HG03159 (cell line): ENCODE results near the gene DLG2.

Experiments
- ATAC-seq: cut with Tn5 transposase; IDR thresholded peaks from one replicate; pipeline ENCODE4 v1.9.1; 2021; ENCODE audit warnings: mild to moderate bottlenecking, moderate library complexity; ENCODE audit not compliant: unreplicated experiment

DLG2 gene

GRCh38 chr11:83922318-83922717 is 1704.8 kb downstream of the DLG2 start:
- ATAC-seq = no peak

- ATAC-seq = no peak
These were observed 1705.5 kb downstream of the DLG2 start for GRCh38 chr11:83921447-83922192.

DNA sequence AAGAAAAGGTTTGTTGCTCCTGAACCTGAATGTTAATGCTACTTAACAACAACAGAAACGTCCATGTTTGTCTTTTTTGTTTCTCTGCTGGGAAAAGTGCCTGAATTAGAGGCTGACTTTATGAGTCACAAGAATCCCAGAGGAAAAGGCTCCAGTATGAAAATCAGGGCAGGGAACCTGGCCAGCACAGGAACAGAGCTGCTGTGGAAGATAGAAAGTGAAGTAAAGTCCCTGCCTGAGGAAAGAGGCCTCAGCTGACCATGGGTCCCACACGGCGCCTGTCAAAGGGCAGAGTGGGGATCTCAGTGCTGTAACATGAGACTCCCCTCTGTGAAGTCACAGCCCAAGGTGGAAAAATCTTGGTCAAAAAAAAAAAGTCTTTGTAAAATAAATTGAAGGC is 1708.7 kb downstream of the DLG2 start:
- ATAC-seq = no peak

DNA sequence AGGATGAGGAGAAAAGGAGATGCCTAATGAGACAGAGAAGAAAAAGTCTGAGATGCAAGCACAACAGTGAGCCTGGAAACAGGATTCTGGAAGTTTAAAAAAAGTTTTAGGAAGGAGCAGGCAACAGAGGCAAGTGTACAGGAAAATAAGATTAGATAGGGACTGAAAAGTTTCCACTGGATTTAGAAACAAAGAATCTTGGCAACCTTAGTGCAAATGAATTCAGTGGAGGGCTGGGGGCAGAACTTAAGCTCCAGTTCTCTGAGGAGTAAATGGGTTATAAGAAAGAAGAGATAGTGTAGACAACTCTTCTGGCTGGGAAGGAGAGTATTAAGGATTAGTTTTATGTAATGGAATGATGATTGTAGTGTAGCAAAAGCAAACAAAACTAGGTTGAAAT is 1712.1 kb downstream of the DLG2 start:
- ATAC-seq = no peak

DNA sequence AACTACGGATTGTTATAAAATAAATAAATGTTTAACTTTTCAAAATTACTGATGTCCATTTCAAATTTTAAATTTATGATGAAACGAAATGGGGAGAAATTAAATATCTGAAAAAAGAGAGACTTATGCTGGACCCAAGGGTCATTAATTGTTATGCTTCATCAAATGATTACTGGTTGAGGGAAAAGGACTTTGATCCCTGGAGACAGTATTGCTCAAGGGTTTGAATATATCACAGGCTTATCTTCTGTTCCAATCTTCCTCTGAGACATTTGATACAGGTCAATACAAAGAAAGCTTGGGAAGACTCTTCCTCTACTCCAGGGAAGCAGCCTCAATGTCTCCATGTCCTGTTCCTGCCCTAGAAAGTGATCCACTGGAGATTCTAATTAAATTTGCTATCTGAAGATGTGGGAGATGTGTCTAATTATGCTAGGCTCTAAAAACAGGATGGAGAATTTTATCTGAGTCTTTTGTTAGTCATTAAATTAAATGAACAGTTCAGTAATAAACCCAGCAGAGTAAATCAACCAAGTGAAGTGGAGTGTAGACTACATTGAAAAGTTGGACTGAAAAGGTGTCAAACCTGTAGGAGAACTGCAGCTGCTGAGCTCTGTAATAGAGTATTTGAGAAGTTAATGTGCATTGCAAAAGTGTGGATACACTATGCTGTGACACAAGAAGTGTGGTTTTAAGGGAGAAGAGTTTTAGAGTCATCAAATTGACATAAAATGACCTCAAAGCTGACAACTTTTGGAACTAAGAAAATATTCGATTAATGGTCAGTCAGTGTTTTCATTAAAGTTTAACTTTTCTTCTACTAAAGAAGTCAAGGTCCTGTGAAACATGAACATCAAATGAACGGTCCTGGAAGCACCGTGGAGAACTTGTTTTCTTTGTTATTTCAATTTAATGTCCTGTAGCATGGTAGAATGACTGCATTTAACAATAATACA is 1717.3 kb downstream of the DLG2 start:
- ATAC-seq = no peak

DNA sequence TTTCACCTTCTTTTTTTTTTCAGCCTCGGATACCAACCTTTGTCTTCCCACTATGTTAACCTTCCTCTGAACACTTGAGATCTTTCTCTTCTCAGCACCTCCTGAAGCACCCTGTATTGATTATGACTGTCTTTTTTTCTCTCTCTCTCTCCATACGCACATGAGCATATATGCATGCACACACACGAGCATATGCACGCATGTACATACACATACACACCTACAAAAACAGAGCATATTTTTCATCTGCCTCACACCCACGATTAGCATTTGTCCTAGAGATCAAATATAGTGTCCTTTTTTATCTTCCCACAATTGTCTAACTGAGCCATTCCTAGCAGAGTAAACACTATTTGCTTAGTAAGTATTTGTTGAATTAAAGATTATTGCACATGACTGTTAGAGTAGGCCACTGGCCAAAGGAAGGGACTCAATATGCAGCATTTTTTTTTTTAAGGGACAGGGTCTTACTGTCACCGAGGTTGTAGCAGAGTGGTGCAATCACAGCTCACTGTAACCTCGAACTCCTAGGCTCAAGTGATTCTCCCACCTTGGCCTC is 1718.8 kb downstream of the DLG2 start:
- ATAC-seq = no peak

DNA sequence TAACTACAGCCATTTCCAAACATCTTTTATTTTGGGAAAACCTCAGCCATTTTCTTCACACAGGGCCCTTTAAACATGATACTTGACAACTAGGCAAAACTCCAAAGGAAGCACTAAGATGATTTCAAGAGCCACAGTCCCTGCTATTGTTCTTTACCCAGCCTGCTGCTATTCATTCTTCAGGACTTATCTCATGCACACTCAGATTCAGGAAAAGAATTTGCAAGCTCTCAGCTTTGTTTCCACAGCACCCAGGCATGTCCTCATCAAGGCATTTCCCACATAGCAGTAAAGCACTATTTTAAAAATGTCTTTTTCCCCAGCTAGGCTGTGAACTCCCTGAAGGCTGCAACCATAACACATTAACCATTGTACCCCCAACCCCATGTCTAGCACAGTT is 1731.6 kb downstream of the DLG2 start:
- ATAC-seq = no peak

DNA sequence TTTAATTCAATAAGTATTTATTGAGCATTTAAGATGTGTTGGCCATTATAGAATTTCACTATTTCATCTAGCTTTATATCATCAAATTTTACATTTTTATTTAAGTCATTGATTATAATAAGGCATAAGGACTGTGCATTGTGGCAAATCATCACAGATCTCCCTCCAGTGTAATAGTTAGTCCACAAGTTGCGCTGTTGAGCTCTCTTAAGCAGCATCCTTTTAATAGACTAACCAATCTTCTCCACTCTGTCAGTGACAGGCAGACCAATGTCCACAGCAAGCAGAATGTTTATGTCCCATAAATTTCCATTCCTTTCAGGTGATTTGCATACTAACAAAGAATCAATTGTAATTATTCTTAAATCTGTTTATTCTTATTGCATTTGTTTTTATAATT is 1745.7 kb downstream of the DLG2 start:
- ATAC-seq = no peak

- ATAC-seq = no peak
These were observed 1756.1 kb downstream of the DLG2 start for GRCh38 chr11:83871054-83871453.

DNA sequence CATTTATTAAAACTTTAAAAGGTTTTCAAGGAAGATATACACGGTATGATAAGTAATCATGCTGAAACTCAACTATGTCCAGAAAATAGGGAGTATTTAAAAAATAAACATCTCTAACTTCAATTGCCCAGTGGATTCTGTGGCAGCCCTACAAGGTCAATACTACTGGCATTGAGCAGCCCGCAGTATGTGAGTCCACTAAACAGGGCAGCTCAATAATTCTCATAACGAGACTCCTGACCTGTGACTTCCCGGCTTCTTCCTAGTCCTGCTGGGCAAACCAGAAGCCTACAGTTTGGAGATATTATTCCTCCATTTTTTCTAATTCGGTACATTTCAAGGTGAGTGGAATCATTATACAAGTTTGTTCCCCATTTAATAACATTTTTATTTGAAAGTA is 1760.5 kb downstream of the DLG2 start:
- no peak for ATAC-seq

DNA sequence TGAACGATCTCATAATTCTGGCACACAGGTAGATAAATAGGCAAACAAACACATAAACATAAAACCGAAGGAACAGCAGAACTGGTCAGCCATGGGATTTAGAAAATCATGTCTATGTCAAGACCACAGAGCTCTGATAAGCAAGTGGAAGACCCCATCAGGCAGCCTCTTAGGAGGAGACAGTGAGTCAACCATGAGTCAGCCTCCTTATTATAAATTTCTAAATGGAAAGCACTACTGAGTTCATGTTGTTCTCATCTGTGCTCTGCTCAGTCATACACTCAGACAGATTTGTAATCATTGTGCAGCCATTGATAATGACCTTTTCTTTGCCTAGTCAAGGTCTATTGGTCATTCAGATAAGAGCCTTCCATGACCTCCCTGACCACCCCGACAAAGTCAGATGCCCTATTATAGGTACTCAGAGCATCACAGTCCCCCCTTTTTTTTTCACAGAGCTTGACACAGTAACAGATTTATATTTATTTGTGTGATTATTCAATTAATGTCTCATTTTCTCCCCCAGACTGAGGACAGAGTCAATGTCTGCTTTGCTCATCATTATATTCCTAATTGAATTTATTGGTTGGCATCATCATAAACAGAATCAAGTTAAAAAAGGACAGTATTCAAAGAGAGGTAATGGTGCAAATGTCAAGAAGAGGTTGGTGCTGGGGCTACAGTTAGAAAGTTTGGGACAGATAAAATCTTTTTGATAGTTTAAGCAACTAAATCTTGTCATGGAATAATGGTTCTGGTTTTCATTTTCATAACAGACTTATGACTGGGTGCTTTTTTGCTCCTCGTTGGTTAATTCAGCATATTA is 1761.3 kb downstream of the DLG2 start:
- ATAC-seq = no peak

DNA sequence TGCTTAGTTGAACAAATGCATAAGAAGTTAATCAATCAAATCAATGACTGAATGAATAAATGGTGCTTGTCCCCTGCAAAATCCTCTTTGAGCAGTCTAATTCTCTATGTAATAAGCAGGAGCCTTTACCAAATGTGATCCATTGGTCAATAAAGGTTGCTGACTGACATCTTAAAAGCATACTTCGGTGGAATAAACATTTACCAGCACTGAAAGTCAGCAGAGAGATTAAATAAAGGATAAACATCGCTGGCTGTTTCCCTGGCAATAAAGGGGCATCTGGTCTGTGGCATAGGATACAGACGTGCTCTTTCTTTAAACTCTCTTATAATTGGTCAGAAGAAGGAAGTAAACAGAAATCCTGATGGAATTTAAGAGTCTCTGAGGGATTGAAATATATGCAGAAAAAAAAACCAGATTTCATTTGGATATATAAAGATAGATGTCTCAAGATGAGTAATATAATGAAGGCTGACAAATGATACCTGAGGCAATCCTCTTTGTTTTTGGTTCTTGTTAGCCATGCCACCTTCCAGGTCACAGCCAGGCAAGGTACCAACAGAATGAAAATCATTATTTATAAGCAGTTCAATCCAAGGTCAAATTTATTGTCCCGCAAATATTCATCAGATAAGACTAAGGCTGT is 1762.6 kb downstream of the DLG2 start:
- ATAC-seq = no peak

DNA sequence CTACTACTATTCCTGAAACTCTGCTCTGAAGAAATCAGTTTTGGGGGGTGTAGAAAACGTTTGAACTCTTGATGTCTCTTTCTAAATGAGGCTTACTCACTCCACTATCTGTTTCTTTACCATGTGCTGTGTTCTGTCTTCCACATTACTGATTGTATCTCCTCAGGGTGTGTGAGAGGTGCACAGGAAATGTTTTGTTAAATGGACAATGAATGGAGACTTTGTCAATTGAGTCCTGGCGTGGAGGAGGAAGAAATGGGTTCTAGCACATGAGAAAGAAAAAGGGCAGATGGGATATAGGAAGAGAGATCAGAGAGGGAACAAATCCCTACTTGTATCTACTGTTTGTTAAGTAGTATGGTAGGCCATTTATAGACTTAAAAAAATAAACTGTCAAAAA is 1763.9 kb downstream of the DLG2 start:
- ATAC-seq = no peak

DNA sequence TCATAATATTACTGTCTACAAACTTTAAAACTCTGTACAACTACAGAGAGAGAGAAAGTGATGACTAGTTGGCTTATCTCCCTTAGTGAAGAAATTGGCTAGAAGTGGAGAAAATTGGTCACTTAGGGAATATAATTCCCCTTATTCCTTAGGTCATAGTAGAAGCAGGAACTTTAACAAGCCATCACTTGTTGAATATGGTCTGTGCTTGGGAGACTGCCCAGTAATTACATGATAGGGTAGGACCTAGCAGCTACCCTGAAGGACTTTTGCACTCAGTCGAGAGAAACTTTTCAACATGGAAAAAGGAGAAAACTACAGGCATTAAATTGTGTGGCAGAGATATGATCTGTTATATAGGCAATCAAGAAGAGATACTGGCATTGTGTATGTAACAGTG is 1764.5 kb downstream of the DLG2 start:
- no peak for ATAC-seq

DNA sequence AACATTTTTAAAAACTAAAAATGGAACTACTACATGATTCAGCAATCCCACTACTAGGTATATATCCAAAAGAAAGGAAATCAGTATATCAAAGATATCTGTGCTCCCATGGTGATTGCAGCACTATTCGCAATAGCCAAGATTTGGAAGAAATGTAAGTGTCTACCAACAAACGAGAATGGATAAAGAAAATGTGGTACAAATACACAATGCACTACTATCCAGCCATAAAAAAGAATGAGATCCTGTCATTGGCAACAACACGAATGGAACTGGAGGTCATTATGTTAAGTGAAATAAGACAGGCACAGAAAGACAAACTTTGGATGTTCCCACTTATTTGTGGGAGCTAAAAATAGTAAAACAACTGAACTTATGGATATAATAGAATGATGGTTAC is 1765.1 kb downstream of the DLG2 start:
- no peak for ATAC-seq

DNA sequence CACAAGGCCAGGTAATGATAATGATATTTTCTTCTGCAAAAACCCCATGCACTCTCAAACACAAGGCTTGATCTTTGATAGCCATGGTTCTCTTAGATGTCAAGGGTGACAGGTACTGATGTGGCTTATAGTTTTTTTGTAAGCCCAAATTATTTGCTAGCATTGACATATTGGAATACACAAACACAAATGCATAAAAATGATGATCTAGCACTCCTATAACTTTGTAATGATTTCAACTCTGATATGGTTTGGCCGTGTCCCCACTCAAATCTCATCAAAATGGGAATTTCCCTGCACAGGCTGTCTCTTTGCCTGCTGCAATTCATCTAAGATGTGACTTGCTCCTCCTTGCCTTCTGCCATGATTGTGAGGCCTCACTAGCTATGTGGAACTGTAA is 1768.5 kb downstream of the DLG2 start:
- ATAC-seq = no peak

GRCh38 chr11:83855237-83855636 is 1771.9 kb downstream of the DLG2 start:
- ATAC-seq = no peak

GRCh38 chr11:83852775-83853442 is 1774.2 kb downstream of the DLG2 start:
- no peak for ATAC-seq

DNA sequence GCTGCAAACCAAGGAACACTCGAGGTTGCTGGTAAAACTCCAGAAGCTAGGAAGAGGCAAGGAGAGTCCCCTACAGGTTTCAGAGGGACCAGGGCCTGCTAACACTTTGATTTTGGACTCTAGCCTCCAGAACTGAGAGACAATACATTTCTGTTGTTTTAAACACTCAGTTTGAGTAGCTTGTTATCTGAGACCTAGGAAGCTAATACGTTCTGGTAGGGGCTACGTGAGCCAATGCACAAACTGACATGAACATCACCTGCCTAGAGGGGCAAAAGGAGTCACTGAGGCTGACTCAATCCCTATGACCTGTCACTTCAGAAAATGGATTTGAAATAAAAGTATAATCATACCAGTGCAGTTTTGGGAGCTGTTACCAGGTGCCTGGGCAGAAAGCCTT is 1775.1 kb downstream of the DLG2 start:
- ATAC-seq = no peak

DNA sequence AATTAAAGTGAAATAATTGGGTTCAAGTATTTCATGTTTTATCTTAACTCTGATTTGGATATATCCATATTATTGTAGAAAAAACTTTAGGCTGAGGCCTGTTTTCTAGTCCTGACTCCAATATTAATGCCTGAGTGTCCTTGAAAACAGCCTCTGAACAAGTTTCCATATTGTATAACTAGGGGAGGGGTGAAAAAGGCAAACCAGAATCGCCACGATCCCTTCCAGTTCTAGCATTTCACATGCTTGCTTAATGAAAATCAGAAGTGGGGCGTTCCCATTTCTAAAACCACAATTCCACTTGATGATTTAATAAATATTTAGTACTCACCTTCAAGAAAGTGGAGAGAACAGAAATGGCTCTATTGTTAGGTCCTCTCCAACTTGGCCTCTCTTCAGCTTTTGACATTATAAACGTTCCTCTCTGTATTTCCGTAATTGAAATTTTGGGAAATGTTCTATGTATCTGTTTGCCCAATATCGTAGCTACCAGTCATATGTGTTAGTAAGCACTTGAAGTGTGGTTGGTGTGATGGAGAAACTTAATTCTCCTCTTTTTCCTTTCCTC is 1779.6 kb downstream of the DLG2 start:
- ATAC-seq = no peak
